Loucy (cell line): ENCODE data around the gene TPRG1L.

ENCODE experiments used
- CTCF ChIP-seq: fragments of 200-600 bp; sonication (generic); conservative IDR thresholded peaks from 2 replicates; pipeline ENCODE4 v1.5.1; 2014; ENCODE audit warnings: mild to moderate bottlenecking, antibody characterized with exemption, low read length
- EZH2phosphoT487 ChIP-seq: fragments of 200-600 bp; IDR thresholded peaks from 2 replicates; pipeline ENCODE4 v1.6.1; 2018; ENCODE audit warnings: antibody characterized with exemption, mild to moderate bottlenecking, moderate library complexity, borderline replicate concordance

GRCh38 chr1:3651026-3651929 is 26.5 kb downstream of the TPRG1L start:
- TF ChIP-seq CTCF = no peak
- no peak for TF ChIP-seq EZH2phosphoT487
